HEK293 (cell line): ENCODE results near the gene MSH2.

Experiments used
- BCL11A ChIP-seq: fragments of 450-650 bp; formaldehyde crosslinking; IDR thresholded peaks from 2 replicates; pipeline ENCODE4 v1.5.1; 2016; ENCODE audit warnings: low read depth, missing biosample characterization, missing genetic modification characterization
- CTCF ChIP-seq: fragments of 450-650 bp; formaldehyde crosslinking; IDR thresholded peaks from 2 replicates; pipeline ENCODE4 v1.5.1; 2016; ENCODE audit warnings: missing biosample characterization, missing genetic modification characterization
- HOXC10 ChIP-seq: sonication (generic); formaldehyde crosslinking; IDR thresholded peaks from 2 replicates; pipeline ENCODE4 v1.8.1; 2023; ENCODE audit warnings: mild to moderate bottlenecking, missing genetic modification reagents
- KLF1 ChIP-seq: fragments of 450-650 bp; formaldehyde crosslinking; IDR thresholded peaks from 2 replicates; pipeline ENCODE4 v1.5.1; 2016; ENCODE audit warnings: missing biosample characterization, missing genetic modification characterization
- REPIN1 ChIP-seq: fragments of 450-650 bp; formaldehyde crosslinking; IDR thresholded peaks from 2 replicates; pipeline ENCODE4 v1.5.1; 2017; ENCODE audit warnings: missing biosample characterization, missing genetic modification characterization, low read depth
- YY1 ChIP-seq: fragments of 450-650 bp; formaldehyde crosslinking; IDR thresholded peaks from 2 replicates; pipeline ENCODE4 v1.5.1; 2018; ENCODE audit warnings: missing biosample characterization, missing genetic modification characterization
- ZFHX2 ChIP-seq: fragments of 450-650 bp; formaldehyde crosslinking; conservative IDR thresholded peaks from 2 replicates; pipeline ENCODE4 v1.5.1; 2016; ENCODE audit warnings: missing biosample characterization, missing genetic modification characterization
- ZNF132 ChIP-seq: fragments of 450-650 bp; formaldehyde crosslinking; IDR thresholded peaks from 2 replicates; pipeline ENCODE4 v1.5.1; 2017; ENCODE audit warnings: missing biosample characterization, missing genetic modification characterization, borderline replicate concordance
- ZNF335 ChIP-seq: fragments of 450-650 bp; formaldehyde crosslinking; conservative IDR thresholded peaks from 2 replicates; pipeline ENCODE4 v1.5.1; 2016; ENCODE audit warnings: missing biosample characterization, missing genetic modification characterization
- ZNF768 ChIP-seq: fragments of 450-650 bp; formaldehyde crosslinking; IDR thresholded peaks from 2 replicates; pipeline ENCODE4 v1.5.1; 2018; ENCODE audit warnings: missing biosample characterization, mild to moderate bottlenecking, missing genetic modification characterization
- ZNF777 ChIP-seq: fragments of 450-650 bp; formaldehyde crosslinking; IDR thresholded peaks from 2 replicates; pipeline ENCODE4 v1.5.1; 2017; ENCODE audit warnings: missing biosample characterization, missing genetic modification characterization, borderline replicate concordance
- TF ChIP-seq, protein P1 (sequence below): fragments of 450-650 bp; formaldehyde crosslinking; IDR thresholded peaks from 2 replicates; pipeline ENCODE4 v1.5.1; 2016; ENCODE audit warnings: missing biosample characterization, missing genetic modification characterization

DNA sequence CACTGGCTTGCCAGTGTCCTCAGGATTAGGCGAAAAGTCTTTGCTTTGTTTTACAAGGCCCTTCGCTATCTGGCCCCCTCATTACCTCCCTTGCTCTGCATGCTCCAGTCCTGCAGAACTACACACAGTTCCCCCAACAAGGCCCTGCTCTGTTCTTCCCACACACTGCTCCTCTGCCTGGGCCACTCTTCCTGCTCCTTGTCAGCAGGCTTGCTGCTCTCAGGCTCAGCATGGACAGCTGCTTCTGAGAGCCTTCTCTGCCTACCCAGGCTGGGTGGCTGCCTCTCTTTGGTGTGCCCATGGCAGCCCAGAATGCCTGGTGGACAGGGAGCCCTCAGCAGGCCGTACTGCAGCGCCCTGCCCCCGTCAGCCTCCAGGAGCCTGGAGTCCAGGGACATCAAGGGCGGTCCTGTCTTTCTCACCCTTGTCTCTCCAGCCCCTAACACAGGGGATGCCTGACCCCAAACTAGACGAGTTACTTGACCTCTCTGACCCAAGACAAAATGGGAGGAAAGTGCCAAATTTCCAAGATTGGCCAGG, 111.1 kb downstream of the MSH2 start:
- TF ChIP-seq CTCF (tag by site-specific recombination) (no peak), ZNF335 (tag by site-specific recombination) (no peak), ZFHX2 (tag by site-specific recombination) (no peak), YY1 (tag by site-specific recombination) (no peak), ZNF768 (tag by site-specific recombination) (no peak), ZNF777 (tag by site-specific recombination) (no peak), BCL11A (tag by site-specific recombination) (no peak), HOXC10 (CRISPR knock-in tag) (no peak), ZNF132 (tag by site-specific recombination) (no peak), KLF1 (tag by site-specific recombination) (no peak), REPIN1 (tag by site-specific recombination) (no peak)
- TF ChIP-seq, protein P1, sequence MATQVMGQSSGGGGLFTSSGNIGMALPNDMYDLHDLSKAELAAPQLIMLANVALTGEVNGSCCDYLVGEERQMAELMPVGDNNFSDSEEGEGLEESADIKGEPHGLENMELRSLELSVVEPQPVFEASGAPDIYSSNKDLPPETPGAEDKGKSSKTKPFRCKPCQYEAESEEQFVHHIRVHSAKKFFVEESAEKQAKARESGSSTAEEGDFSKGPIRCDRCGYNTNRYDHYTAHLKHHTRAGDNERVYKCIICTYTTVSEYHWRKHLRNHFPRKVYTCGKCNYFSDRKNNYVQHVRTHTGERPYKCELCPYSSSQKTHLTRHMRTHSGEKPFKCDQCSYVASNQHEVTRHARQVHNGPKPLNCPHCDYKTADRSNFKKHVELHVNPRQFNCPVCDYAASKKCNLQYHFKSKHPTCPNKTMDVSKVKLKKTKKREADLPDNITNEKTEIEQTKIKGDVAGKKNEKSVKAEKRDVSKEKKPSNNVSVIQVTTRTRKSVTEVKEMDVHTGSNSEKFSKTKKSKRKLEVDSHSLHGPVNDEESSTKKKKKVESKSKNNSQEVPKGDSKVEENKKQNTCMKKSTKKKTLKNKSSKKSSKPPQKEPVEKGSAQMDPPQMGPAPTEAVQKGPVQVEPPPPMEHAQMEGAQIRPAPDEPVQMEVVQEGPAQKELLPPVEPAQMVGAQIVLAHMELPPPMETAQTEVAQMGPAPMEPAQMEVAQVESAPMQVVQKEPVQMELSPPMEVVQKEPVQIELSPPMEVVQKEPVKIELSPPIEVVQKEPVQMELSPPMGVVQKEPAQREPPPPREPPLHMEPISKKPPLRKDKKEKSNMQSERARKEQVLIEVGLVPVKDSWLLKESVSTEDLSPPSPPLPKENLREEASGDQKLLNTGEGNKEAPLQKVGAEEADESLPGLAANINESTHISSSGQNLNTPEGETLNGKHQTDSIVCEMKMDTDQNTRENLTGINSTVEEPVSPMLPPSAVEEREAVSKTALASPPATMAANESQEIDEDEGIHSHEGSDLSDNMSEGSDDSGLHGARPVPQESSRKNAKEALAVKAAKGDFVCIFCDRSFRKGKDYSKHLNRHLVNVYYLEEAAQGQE (tag by site-specific recombination) = no peak
